H1 (cell line): ENCODE results near the gene GRIA3. TPM values are rescaled to one million over a fixed set of nuclear protein-coding genes. Genes with fewer than 3 reads are reported as not detected.
A peak's percentile ranks its signal among the peaks of the same experiment; 100 is the strongest.

Experiments used
- CTCF ChIA-PET: fragments of 300-600 bp; sonication (Branson Sonifier 250); formaldehyde crosslinking; loops from one replicate; lab custom pipeline; 2021; ENCODE audit not compliant: partially characterized antibody; lab: Charles Lee
- POLR2A ChIA-PET: fragments of 300-600 bp; sonication (Branson Sonifier 250); formaldehyde crosslinking; loops from one replicate; lab custom pipeline; 2021; ENCODE audit warnings: inconsistent platforms; ENCODE audit not compliant: partially characterized antibody; lab: Charles Lee
- DNase-seq, 2 experiments: peaks; one replicate each; pipeline versions ENCODE4 v3.0.0 to v3.0.0-alpha.2; 2010 to 2022; ENCODE audit warnings: low spot score in 2 of 2, low read depth in 1 of 2, mixed read lengths in 1 of 2
- FAIRE-seq: peaks from 2 replicates; lab custom pipeline; 2011; peaks lifted over from hg19 to GRCh38; lab: Jason Lieb, UNC
- H2AFZ ChIP-seq: 2 replicates; pipeline ENCODE4 v1.8.1; 2012; ENCODE audit warnings: low read length, inconsistent platforms
- H2AK5ac ChIP-seq: 2 replicates; pipeline ENCODE4 v1.6.1; 2013; ENCODE audit warnings: low read depth, low read length
- H2BK120ac ChIP-seq: replicated peaks from 2 replicates; pipeline ENCODE3; 2013; ENCODE audit warnings: low read depth, low read length, inconsistent platforms
- H2BK12ac ChIP-seq: 2 replicates; pipeline ENCODE4 v1.6.1; 2013; ENCODE audit warnings: low read depth, low read length
- H2BK15ac ChIP-seq: 2 replicates; pipeline ENCODE4 v1.6.1; 2013; ENCODE audit warnings: low read length
- H2BK20ac ChIP-seq: 2 replicates; pipeline ENCODE4 v1.6.1; 2013; ENCODE audit warnings: low read length
- H2BK5ac ChIP-seq: 2 replicates; pipeline ENCODE4 v1.6.1; 2013; ENCODE audit warnings: low read depth, low read length
- H3K14ac ChIP-seq: 2 replicates; pipeline ENCODE4 v1.6.1; 2013; ENCODE audit warnings: inconsistent platforms; ENCODE audit not compliant: insufficient read length
- H3K18ac ChIP-seq: 2 replicates; pipeline ENCODE4 v1.6.1; 2013; ENCODE audit warnings: low read length; ENCODE audit errors: extremely low read depth
- H3K23ac ChIP-seq: 2 replicates; pipeline ENCODE4 v1.6.1; 2013; ENCODE audit warnings: inconsistent platforms; ENCODE audit not compliant: insufficient read length
- H3K23me2 ChIP-seq: 2 replicates; pipeline ENCODE4 v1.6.1; 2013; ENCODE audit warnings: low read depth, low read length
- H3K27ac ChIP-seq: 2 replicates; pipeline ENCODE4 v1.6.1; 2011; ENCODE audit warnings: low read depth, low read length, inconsistent platforms
- H3K27me3 ChIP-seq, 4 experiments: replicated peaks in 1 of 4; 1 replicate in 1 of 4; 2 replicates in 3 of 4; pipeline versions ENCODE4 v1.6.1 to v1.8.1; 2011 to 2013; ENCODE audit warnings: low read length in 3 of 4, mild to moderate bottlenecking in 3 of 4, inconsistent platforms in 2 of 4, mixed read lengths in 2 of 4, moderate library complexity in 1 of 4; ENCODE audit not compliant: control insufficient read depth in 3 of 4, insufficient read depth in 3 of 4; ENCODE audit errors: extremely low read depth in 1 of 4
- H3K36me3 ChIP-seq, 4 experiments: 2 replicates each; pipeline versions ENCODE4 v1.6.1 to v1.8.1; 2011 to 2013; ENCODE audit warnings: mild to moderate bottlenecking in 4 of 4, low read length in 3 of 4, moderate library complexity in 2 of 4, control low read depth in 1 of 4, inconsistent platforms in 1 of 4; ENCODE audit not compliant: insufficient read depth in 4 of 4, control insufficient read depth in 2 of 4
- H3K4ac ChIP-seq: replicated peaks from 2 replicates; pipeline ENCODE3; 2013; ENCODE audit warnings: low read length, low read depth, mixed read lengths, inconsistent platforms; ENCODE audit not compliant: insufficient read length
- H3K4me1 ChIP-seq, 4 experiments: replicated peaks in 1 of 4; 1 replicate in 1 of 4; 2 replicates in 3 of 4; pipeline versions ENCODE4 v1.6.1 to v1.8.1; 2011 to 2013; ENCODE audit warnings: low read length in 3 of 4, inconsistent platforms in 2 of 4, mixed read lengths in 1 of 4; ENCODE audit not compliant: insufficient read depth in 4 of 4, control insufficient read depth in 3 of 4
- H3K4me2 ChIP-seq, 2 experiments: 2 replicates each; pipeline versions ENCODE4 v1.6.1 to v1.8.1; 2011 to 2013; ENCODE audit warnings: low read depth in 2 of 2, low read length in 2 of 2, control low read depth in 1 of 2, inconsistent platforms in 1 of 2, mild to moderate bottlenecking in 1 of 2; ENCODE audit not compliant: insufficient read depth in 1 of 2
- H3K4me3 ChIP-seq, 4 experiments: fragments of 200-600, 300-600 bp in 1 of 4; sonication (generic), shearing (Covaris generic), sonication (Bioruptor Twin) in 1 of 4; 2 replicates each; pipeline versions ENCODE4 v1.5.1 to v1.8.1; 2011 to 2016; ENCODE audit warnings: low read length in 4 of 4, low read depth in 3 of 4, control low read depth in 2 of 4, inconsistent platforms in 2 of 4, mild to moderate bottlenecking in 2 of 4, mixed read lengths in 1 of 4, moderate library complexity in 1 of 4; ENCODE audit not compliant: insufficient read depth in 2 of 4; ENCODE audit errors: extremely low read depth in 1 of 4
- H3K56ac ChIP-seq: replicated peaks from 2 replicates; pipeline ENCODE3; 2013; ENCODE audit warnings: low read depth, mild to moderate bottlenecking, mixed read lengths, low read length, inconsistent platforms; ENCODE audit not compliant: insufficient read length
- H3K79me1 ChIP-seq: 2 replicates; pipeline ENCODE4 v1.6.1; 2013; ENCODE audit warnings: low read depth, low read length, control low read depth
- H3K79me2 ChIP-seq, 2 experiments: 2 replicates each; pipeline versions ENCODE4 v1.6.1 to v1.8.1; 2012 to 2013; ENCODE audit warnings: low read length in 2 of 2, mild to moderate bottlenecking in 2 of 2, inconsistent platforms in 1 of 2; ENCODE audit not compliant: insufficient read depth in 2 of 2, control insufficient read depth in 1 of 2
- H3K9ac ChIP-seq, 4 experiments: replicated peaks in 1 of 4; 1 replicate in 1 of 4; 2 replicates in 3 of 4; pipeline versions ENCODE4 v1.6.1 to v1.8.1; 2011 to 2013; ENCODE audit warnings: low read depth in 3 of 4, low read length in 3 of 4, control low read depth in 2 of 4, mild to moderate bottlenecking in 2 of 4, moderate library complexity in 2 of 4, inconsistent platforms in 1 of 4; ENCODE audit errors: extremely low read depth in 1 of 4
- H3K9me3 ChIP-seq, 2 experiments: 2 replicates each; pipeline versions ENCODE4 v1.6.1 to v1.8.1; 2012 to 2013; ENCODE audit warnings: mild to moderate bottlenecking in 2 of 2, moderate library complexity in 2 of 2, control low read depth in 1 of 2, inconsistent platforms in 1 of 2, low read depth in 1 of 2, low read length in 1 of 2, mixed read lengths in 1 of 2; ENCODE audit not compliant: insufficient read depth in 2 of 2
- H4K20me1 ChIP-seq, 2 experiments: replicated peaks in 1 of 2; 2 replicates each; pipeline versions ENCODE3 to v1.8.1; 2011 to 2013; ENCODE audit warnings: inconsistent platforms in 2 of 2, low read length in 2 of 2, mild to moderate bottlenecking in 1 of 2; ENCODE audit not compliant: insufficient read depth in 2 of 2, control insufficient read depth in 1 of 2
- H4K5ac ChIP-seq: 2 replicates; pipeline ENCODE4 v1.6.1; 2013; ENCODE audit warnings: low read length, low read depth, mixed read lengths, inconsistent platforms; ENCODE audit not compliant: insufficient read length
- H4K8ac ChIP-seq: 2 replicates; pipeline ENCODE4 v1.8.0; 2013; ENCODE audit warnings: mild to moderate bottlenecking, moderate library complexity, low read length, inconsistent platforms; ENCODE audit not compliant: insufficient read depth; ENCODE audit errors: extremely low read depth
- H4K91ac ChIP-seq: replicated peaks from 2 replicates; pipeline ENCODE3; 2013; ENCODE audit warnings: low read length, mixed read lengths, inconsistent platforms; ENCODE audit not compliant: insufficient read length
- EGR1 ChIP-seq: IDR thresholded peaks from 2 replicates; pipeline ENCODE4 v1.6.1; 2011; ENCODE audit warnings: low read depth, low read length, borderline replicate concordance
- GABPA ChIP-seq: IDR thresholded peaks from 2 replicates; pipeline ENCODE4 v1.6.1; 2011; ENCODE audit warnings: mild to moderate bottlenecking, low read length, moderate library complexity, borderline replicate concordance; ENCODE audit not compliant: insufficient read depth
- WGBS, 2 experiments: shearing (Covaris generic) in 1 of 2; methylation state at CpG; one replicate each; pipeline versions ENCODE4 v1.1.6 to v1.1.7; 2013 to 2015; ENCODE audit warnings: low lambda C conversion rate in 2 of 2, mixed read lengths in 2 of 2, inconsistent platforms in 1 of 2, low coverage in 1 of 2, missing lambda C conversion rate in 1 of 2; ENCODE audit not compliant: insufficient replicate concordance in 2 of 2, insufficient coverage in 1 of 2, insufficient read length in 1 of 2; ENCODE audit errors: extremely low coverage in 1 of 2, missing lambda C conversion rate in 1 of 2; 5-methylcytosine and 5-hydroxymethylcytosine counted together
- polyA plus RNA-seq, 7 experiments: library from polyadenylated mRNA; depleted of rRNA in 3 of 7; stranded (reverse) in 5 of 7; unstranded in 2 of 7; fragments of >200 nt in 5 of 7; fragments of 200-250 nt in 2 of 7; gene quantifications; 1 replicate in 5 of 7; 2 replicates in 1 of 7; 4 replicates in 1 of 7; pipeline versions ENCODE4 v1.2.1 to v1.2.3, GENCODE V29; 2011 to 2013; ENCODE audit warnings: missing spikeins in 2 of 7, mixed read lengths in 2 of 7
- total RNA-seq: library from RNA; stranded (reverse); fragmentation: NEBNext Ultra II Directional; extraction: Animal tissue kit (Norgen Biotek cat#: 25700); gene quantifications from 2 replicates; pipeline ENCODE4 v1.2.1, GENCODE V29; 2021

Gene GRIA3
- total and polyA plus RNA-seq, 2 of the 8 experiments (the other 6 are each of a cell fraction or from before 2014, with no cell fraction given) = 2.6 to 3.0 TPM

DNA sequence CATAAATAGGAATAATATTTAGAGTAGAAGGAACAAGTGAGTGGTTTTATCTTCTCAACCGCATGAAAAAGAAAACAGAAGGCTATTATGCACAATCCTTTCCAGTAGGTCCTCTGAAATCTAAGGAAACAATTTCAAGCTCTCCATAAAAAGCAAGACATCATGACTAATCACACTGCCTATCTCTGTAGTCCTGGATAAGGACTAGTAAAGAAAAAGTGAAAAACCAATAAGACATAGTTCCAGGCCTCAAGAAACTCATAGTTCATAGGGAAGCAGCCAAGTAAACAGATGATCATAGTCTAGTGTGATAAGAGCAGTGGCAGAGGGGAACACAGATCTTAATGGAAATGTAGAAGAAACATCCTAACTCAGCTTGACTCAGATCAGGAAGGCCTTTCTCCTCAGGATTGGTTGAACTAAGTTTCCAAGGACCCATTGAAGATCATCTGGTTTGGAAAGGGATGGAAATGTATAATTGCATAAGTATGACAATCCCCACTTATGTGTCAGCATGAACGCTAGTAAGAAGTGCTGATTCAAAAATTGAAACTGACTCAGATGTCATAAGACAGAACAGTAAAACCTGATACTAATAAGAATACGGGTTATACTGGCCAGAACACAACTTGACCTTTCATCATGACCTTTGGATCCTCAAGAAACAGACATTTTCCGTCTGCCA is 155.3 kb downstream of the GRIA3 start:
- no peak overlapping the region for H3K23ac ChIP-seq
- FAIRE-seq (peak; percentile 63), DNase-seq (no peak)
- no peak overlapping the region for H3K9ac ChIP-seq
- no peaks in the 10 kb centered on the region for H3K9me3 ChIP-seq
- H3K27me3 ChIP-seq = no peaks in the 10 kb centered on the region
- H3K79me2 ChIP-seq = no peaks in the 10 kb centered on the region
- POLR2A ChIA-PET = no interaction called here
- no peak overlapping the region for H4K5ac ChIP-seq
- H3K23me2 ChIP-seq = no peaks in the 10 kb centered on the region
- CTCF ChIA-PET = no interaction called here
- H2BK20ac ChIP-seq = no peak overlapping the region
- H3K79me1 ChIP-seq = no peaks in the 10 kb centered on the region
- H2BK12ac ChIP-seq = no peak overlapping the region
- WGBS, 2 experiments = 85% methylated on average over 4 of the region's 4 CpGs; no CpG with 5 or more reads in 1 of the 2 experiments
- H4K91ac ChIP-seq = no peak overlapping the region
- H3K36me3 ChIP-seq = no peaks in the 10 kb centered on the region
- no peak overlapping the region for H2AFZ ChIP-seq
- no peak overlapping the region for H3K56ac ChIP-seq
- no peak overlapping the region for H2BK120ac ChIP-seq
- H2BK15ac ChIP-seq = no peak overlapping the region
- H3K4ac ChIP-seq = no peak overlapping the region
- no peaks in the 10 kb centered on the region; a peak in 1 of 7 replicates for H3K4me1 ChIP-seq
- no peak overlapping the region for H4K8ac ChIP-seq
- no peak overlapping the region for H3K14ac ChIP-seq
- H3K4me3 ChIP-seq = no peak overlapping the region
- no peak overlapping the region for H3K27ac ChIP-seq
- H3K4me2 ChIP-seq = no peak overlapping the region
- H2BK5ac ChIP-seq = no peak overlapping the region
- H3K18ac ChIP-seq = no peak overlapping the region
- H4K20me1 ChIP-seq = no peaks in the 10 kb centered on the region
- H2AK5ac ChIP-seq = no peak overlapping the region
- no peak for TF ChIP-seq GABPA
- TF ChIP-seq EGR1 = no peak
